ENCODE results near the gene ACTL10.
"Not testable (repeated sequence)": the region's sequence is repeated elsewhere in the genome, so short reads cannot be mapped to it uniquely, and the experiment has no call there.

Gene ACTL10

GRCh38 chr20:33666293-33667244, at the start of gene ACTL10:
Gene ACTL10, plus strand, starts transcription at chr20:33666943. Its CDS starts 555 bp downstream, at chr20:33667498.
- DNase-seq (ENCODE audit: low read depth), result peak; percentile 90

GRCh38 chr20:33621717-33622400, 44.9 kb upstream of the ACTL10 start:
- DNase-seq (ENCODE audit: low read depth), result no peak

GRCh38 chr20:33622705-33623365, 43.9 kb upstream of the ACTL10 start:
- no peak for DNase-seq (ENCODE audit: low read depth)

- no peak for DNase-seq (ENCODE audit: low read depth)
These were observed 42.3 kb upstream of the ACTL10 start for GRCh38 chr20:33624399-33624798.

- no peak for DNase-seq (ENCODE audit: low read depth)
These were observed 40.6 kb upstream of the ACTL10 start for GRCh38 chr20:33626190-33626589.

- DNase-seq (ENCODE audit: low read depth), result no peak
These were observed 39.0 kb upstream of the ACTL10 start for GRCh38 chr20:33627577-33628216.

- DNase-seq (ENCODE audit: low read depth), result no peak
These were observed 37.2 kb upstream of the ACTL10 start for GRCh38 chr20:33629533-33629932.

- DNase-seq (ENCODE audit: low read depth), result no peak
These were observed 36.8 kb upstream of the ACTL10 start for GRCh38 chr20:33629979-33630378.

GRCh38 chr20:33630507-33630906, 36.2 kb upstream of the ACTL10 start:
- no peak for DNase-seq (ENCODE audit: low read depth)

- DNase-seq (ENCODE audit: low read depth), result not testable (repeated sequence)
These were observed 34.8 kb upstream of the ACTL10 start for GRCh38 chr20:33631910-33632309.

- DNase-seq (ENCODE audit: low read depth), result no peak
These were observed 31.4 kb upstream of the ACTL10 start for GRCh38 chr20:33635341-33635740.

- no peak for DNase-seq (ENCODE audit: low read depth)
These were observed 30.0 kb upstream of the ACTL10 start for GRCh38 chr20:33636776-33637175.

GRCh38 chr20:33640287-33640686, 26.5 kb upstream of the ACTL10 start:
- no peak for DNase-seq (ENCODE audit: low read depth)

- DNase-seq (ENCODE audit: low read depth), result no peak
These were observed 22.3 kb upstream of the ACTL10 start for GRCh38 chr20:33644313-33645071.

- no peak for DNase-seq (ENCODE audit: low read depth)
These were observed 21.7 kb upstream of the ACTL10 start for GRCh38 chr20:33645072-33645358.

GRCh38 chr20:33645396-33645795, 21.3 kb upstream of the ACTL10 start:
- no peak for DNase-seq (ENCODE audit: low read depth)

GRCh38 chr20:33646191-33646590, 20.6 kb upstream of the ACTL10 start:
- DNase-seq (ENCODE audit: low read depth), result no peak

GRCh38 chr20:33646959-33647602, 19.7 kb upstream of the ACTL10 start:
- not testable (repeated sequence) for DNase-seq (ENCODE audit: low read depth)

- DNase-seq (ENCODE audit: low read depth), result peak; percentile 59
These were observed 18.9 kb upstream of the ACTL10 start for GRCh38 chr20:33647603-33648395.

GRCh38 chr20:33648396-33649004, 18.2 kb upstream of the ACTL10 start:
- no peak for DNase-seq (ENCODE audit: low read depth)

All from GM04503 (cell line).